ENCODE data around the gene SUGCT. TPM values are rescaled to one million over a fixed set of nuclear protein-coding genes. Genes with fewer than 3 reads are reported as not detected.

SUGCT gene
- total RNA-seq, 2 experiments from 2014 or later = 0.95 to 1.2 TPM

GRCh38 chr7:40659231-40659630 is 524.4 kb downstream of the SUGCT start:
- Histone ChIP-seq H3K4me3 (ENCODE audit: low read length) (no peak overlapping the region), H3K27ac (ENCODE audit: low read depth in 1 of 2, low read length in 2 of 2) (no peak overlapping the region), H3K36me3 (ENCODE audit: insufficient read depth, low read length) (no peaks in the 10 kb centered on the region), H3K4me1 (ENCODE audit: insufficient read depth, low read length) (no peaks in the 10 kb centered on the region), H3K9me3 (ENCODE audit: control insufficient read depth in 1 of 2, insufficient read depth in 1 of 2, low read length in 2 of 2) (peaks cover 0 to 10% of the 10 kb centered on the region in 2 experiments), H3K27me3 (ENCODE audit: control insufficient read depth in 1 of 2, insufficient read depth in 2 of 2, low read length in 2 of 2) (no peaks in the 10 kb centered on the region)
- ATAC-seq (ENCODE audit: poor library complexity) = no peak
- DNase-seq = no peak
- Mint-ChIP-seq H3K9me3 (no peaks in the 10 kb centered on the region), H3K4me1 (ENCODE audit: low read depth) (no peaks in the 10 kb centered on the region), H3K4me3 (no peak overlapping the region), H3K27ac (no peak overlapping the region), H3K36me3 (ENCODE audit: low read depth) (no peaks in the 10 kb centered on the region), H3K27me3 (no peaks in the 10 kb centered on the region)
- no peak for TF ChIP-seq CTCF (IDR thresholded peaks at IDR 0.05)
- CTCF ChIA-PET = no interaction called here
- intact Hi-C loops (cut with DNase I, micrococcal nuclease) = no loop called here
- POLR2A ChIA-PET = no interaction called here

GRCh38 chr7:40673285-40673684 is 538.5 kb downstream of the SUGCT start:
- ATAC-seq (ENCODE audit: poor library complexity) = no peak
- Histone ChIP-seq H3K4me1 (ENCODE audit: insufficient read depth, low read length) (no peaks in the 10 kb centered on the region), H3K9me3 (ENCODE audit: control insufficient read depth in 1 of 2, insufficient read depth in 1 of 2, low read length in 2 of 2) (no peaks in the 10 kb centered on the region), H3K36me3 (ENCODE audit: insufficient read depth, low read length) (no peaks in the 10 kb centered on the region), H3K27ac (ENCODE audit: low read depth in 1 of 2, low read length in 2 of 2) (no peak overlapping the region), H3K27me3 (ENCODE audit: control insufficient read depth in 1 of 2, insufficient read depth in 2 of 2, low read length in 2 of 2) (no peaks in the 10 kb centered on the region), H3K4me3 (ENCODE audit: low read length) (no peak overlapping the region)
- intact Hi-C loops (cut with DNase I, micrococcal nuclease) = no loop called here
- H3K4me1 Mint-ChIP-seq (ENCODE audit: low read depth) = no peaks in the 10 kb centered on the region
- no peak overlapping the region for H3K4me3 Mint-ChIP-seq
- DNase-seq = no peak
- H3K36me3 Mint-ChIP-seq (ENCODE audit: low read depth) = no peaks in the 10 kb centered on the region
- no peaks in the 10 kb centered on the region for H3K9me3 Mint-ChIP-seq
- POLR2A ChIA-PET = no interaction called here
- no peak for TF ChIP-seq CTCF (IDR thresholded peaks at IDR 0.05)
- CTCF ChIA-PET = no interaction called here
- no peak overlapping the region for H3K27ac Mint-ChIP-seq
- H3K27me3 Mint-ChIP-seq = no peaks in the 10 kb centered on the region

- no peak for TF ChIP-seq CTCF (IDR thresholded peaks at IDR 0.05)
- intact Hi-C loops (cut with DNase I, micrococcal nuclease) = no loop called here
- Histone ChIP-seq H3K9me3 (ENCODE audit: control insufficient read depth in 1 of 2, insufficient read depth in 1 of 2, low read length in 2 of 2) (no peaks in the 10 kb centered on the region), H3K4me1 (ENCODE audit: insufficient read depth, low read length) (no peaks in the 10 kb centered on the region), H3K36me3 (ENCODE audit: insufficient read depth, low read length) (no peaks in the 10 kb centered on the region), H3K27ac (ENCODE audit: low read depth in 1 of 2, low read length in 2 of 2) (no peak overlapping the region), H3K4me3 (ENCODE audit: low read length) (no peak overlapping the region), H3K27me3 (ENCODE audit: control insufficient read depth in 1 of 2, insufficient read depth in 2 of 2, low read length in 2 of 2) (no peaks in the 10 kb centered on the region)
- H3K9me3 Mint-ChIP-seq = no peaks in the 10 kb centered on the region
- ChIA-PET CTCF (no interaction called here), POLR2A (no interaction called here)
- no peaks in the 10 kb centered on the region for H3K36me3 Mint-ChIP-seq (ENCODE audit: low read depth)
- no peaks in the 10 kb centered on the region for H3K27me3 Mint-ChIP-seq
- H3K4me1 Mint-ChIP-seq (ENCODE audit: low read depth) = no peaks in the 10 kb centered on the region
- DNase-seq = no peak
- no peak for ATAC-seq (ENCODE audit: poor library complexity)
- H3K27ac Mint-ChIP-seq = no peak overlapping the region
- no peak overlapping the region for H3K4me3 Mint-ChIP-seq
Observed at GRCh38 chr7:40674316-40674715, 539.5 kb downstream of the SUGCT start.
